ENCODE measurements around the gene SIGLEC8.

DNA sequence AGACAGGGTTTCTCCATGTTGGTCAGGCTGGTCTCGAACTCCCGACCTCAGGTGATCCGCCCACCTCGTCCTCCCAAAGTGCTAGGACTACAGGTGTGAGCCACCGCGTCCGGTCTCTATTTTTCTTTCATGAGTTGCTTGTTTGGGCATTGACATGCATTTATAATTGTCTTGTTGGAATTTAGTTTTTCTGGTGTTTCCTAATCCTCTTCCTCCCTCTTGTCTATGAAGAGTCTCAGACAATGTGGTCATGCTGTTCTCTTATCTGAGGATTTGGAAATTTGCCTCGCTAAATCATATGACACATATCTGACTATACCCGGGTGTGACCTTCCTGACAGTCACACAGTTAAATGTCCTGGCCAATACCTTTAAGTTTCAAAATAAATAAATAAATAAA, 12.7 kb upstream of the SIGLEC8 start:
- TF ChIP-seq, protein P1, sequence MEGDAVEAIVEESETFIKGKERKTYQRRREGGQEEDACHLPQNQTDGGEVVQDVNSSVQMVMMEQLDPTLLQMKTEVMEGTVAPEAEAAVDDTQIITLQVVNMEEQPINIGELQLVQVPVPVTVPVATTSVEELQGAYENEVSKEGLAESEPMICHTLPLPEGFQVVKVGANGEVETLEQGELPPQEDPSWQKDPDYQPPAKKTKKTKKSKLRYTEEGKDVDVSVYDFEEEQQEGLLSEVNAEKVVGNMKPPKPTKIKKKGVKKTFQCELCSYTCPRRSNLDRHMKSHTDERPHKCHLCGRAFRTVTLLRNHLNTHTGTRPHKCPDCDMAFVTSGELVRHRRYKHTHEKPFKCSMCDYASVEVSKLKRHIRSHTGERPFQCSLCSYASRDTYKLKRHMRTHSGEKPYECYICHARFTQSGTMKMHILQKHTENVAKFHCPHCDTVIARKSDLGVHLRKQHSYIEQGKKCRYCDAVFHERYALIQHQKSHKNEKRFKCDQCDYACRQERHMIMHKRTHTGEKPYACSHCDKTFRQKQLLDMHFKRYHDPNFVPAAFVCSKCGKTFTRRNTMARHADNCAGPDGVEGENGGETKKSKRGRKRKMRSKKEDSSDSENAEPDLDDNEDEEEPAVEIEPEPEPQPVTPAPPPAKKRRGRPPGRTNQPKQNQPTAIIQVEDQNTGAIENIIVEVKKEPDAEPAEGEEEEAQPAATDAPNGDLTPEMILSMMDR (IDR thresholded peaks at IDR 0.05) = no peak
- TF ChIP-seq POLR2A (IDR thresholded peaks at IDR 0.05) = no peak

All from uterus (tissue), 2 donors.